Suppressor macrophage (primary cell): ENCODE results near the gene RPUSD3.

ENCODE experiments used
- DNase-seq, 4 experiments: peaks; one replicate each; pipeline ENCODE4 v3.0.0-alpha.2; 2020 to 2022

The RPUSD3 gene

GRCh38 chr3:9800529-9800928 is 43.3 kb downstream of the RPUSD3 start:
- no peak for DNase-seq

DNA sequence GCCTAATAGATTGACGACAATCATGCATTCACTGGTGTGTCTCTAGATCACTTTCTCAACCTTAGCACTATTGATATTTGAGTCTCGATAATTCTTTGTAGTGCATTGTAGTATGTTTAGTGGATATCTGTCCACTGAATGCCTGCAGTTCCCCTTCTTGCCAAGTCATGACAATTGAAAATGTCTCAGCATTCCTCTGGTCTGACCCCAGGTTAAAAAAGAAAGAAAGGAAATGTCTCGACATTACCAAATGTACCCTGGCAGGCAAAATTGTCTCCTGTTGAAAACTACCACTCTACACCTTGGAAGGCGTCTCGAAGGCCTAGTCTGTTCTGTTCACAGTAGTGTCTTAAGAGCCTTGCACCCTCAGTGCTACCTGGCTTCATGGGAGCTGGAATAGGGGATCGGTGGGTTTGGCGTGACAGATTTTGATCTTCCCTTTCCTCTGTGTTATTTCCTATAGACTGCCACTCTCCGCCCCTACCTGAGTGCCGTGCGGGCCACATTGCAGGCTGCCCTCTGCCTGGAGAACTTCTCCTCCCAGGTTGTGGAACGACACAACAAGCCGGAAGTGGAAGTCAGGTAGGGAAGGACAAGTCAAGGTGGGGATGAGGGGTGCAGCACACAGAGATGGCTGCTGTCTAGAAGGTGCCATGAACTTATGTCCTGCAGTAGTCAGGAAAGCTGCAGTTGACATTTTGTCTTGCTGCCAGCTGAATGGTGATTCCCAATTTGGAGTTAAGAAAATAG is 46.4 kb downstream of the RPUSD3 start:
- no peak for DNase-seq

GRCh38 chr3:9795207-9795606 is 48.6 kb downstream of the RPUSD3 start:
- peak; percentile 65 to 86 (median 76) for DNase-seq

- no peak for DNase-seq
These were observed 49.4 kb downstream of the RPUSD3 start for GRCh38 chr3:9794400-9794799.

DNA sequence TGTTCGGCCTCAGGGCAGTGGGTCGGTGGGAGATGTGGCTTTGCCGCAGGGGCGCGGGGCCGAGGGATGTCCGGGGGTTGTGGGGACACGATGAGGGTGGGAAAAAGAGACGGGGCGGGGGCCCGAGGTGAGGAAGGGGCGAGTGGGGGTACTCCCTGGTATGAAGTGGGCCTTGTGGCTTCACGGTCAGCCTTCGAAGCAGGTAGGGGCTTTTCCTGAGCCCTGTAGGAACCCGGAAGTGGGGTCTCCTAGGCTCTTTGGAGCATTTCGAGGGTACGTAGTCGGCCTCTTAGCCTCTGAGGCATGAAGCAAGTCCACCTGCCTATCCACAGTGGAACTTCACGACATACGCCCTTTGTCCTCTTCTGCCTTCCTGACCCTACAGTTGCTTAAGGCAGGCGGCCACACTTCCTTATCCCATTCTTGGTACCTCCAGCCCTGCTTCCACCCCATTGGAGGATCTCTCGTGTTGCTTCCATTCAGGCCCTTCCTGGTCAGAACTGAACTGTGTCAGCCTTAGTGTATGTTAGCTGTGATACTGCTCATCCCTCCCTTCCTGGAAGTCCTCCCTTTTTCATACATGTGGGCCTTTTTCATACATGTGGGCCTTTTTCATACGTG is 50.5 kb downstream of the RPUSD3 start:
- peak; percentile 67 to 82 (median 80) for DNase-seq

DNA sequence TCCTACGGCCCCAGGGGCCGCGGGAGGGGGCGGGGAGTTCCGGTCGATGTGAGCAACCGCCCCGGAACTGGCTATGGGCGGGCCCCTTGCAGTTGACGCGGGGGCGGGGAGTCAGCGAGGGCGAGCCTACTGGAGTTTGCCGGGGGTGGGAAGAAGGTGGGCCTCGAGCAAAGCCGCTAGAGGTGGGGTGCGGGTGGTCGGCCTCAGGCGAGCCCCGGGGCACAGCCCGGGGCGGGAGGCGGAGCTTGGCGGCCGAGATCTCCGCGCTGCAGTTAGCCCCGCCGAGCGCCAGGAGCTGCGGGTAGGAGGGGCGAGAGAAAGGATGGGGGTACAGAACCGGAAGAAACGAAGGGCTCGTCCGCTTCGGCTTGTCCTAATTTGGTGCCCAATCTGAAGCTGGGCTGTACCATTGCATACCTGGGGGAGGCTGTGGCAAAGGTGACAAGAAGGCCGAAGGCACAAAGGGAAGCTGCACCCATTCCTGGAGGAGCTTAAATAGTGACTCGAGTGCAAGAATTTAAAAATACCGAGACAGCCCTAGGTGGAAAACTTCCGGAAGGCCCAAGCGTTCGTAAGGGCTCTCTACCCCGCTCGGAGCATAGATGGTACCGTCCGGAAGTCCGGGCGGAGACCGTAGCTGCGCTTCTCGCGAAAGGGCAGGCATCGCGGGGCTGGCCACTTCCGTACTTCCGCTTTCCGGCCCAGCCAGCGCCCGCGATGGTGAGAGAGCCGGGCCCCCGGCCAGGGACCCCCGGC is 51.2 kb downstream of the RPUSD3 start, which contains the start of the genes ARPC4 and TADA3:
TSS of gene ARPC4 (plus strand) at position 678 of the 756 bp plus-strand sequence. CDS start at position 718, 40 bp downstream.
TSS of gene TADA3 (minus strand) at position 69 of the 756 bp plus-strand sequence. CDS start 1,007 bp downstream, outside the sequence.
- peak; percentile 95 to 97 (median 97) for DNase-seq

GRCh38 chr3:9791790-9792404 is 51.9 kb downstream of the RPUSD3 start:
- no peak for DNase-seq

DNA sequence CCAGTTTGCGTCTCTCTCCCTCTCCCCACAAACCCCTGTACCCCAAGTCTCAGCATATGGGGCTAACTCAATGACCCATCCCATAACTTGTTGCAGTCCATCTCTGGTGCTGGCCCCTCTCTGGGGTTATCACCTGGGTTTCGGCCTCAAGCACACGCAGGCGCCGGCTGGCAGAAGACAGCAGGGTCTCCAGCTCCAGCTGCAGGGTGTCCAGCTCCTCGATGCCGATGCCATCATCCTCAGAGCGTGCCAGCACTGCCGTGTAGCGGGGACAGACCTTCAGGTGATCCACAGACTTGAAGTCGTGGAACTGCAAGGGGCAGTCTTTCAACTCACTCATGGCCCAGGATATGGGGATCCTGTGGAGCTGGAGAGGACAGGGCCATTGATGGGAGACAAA is 52.7 kb downstream of the RPUSD3 start:
- no peak for DNase-seq
